PC-9 (cell line): ENCODE data around the gene RPS6KA5.

Source experiments
- EZH2 ChIP-seq: fragments of 200-600 bp; sonication (generic); IDR thresholded peaks from 2 replicates; pipeline ENCODE4 v1.8.0; 2017; ENCODE audit warnings: antibody characterized with exemption, low read depth
- TF ChIP-seq, protein P1 (sequence below): fragments of 200-600 bp; sonication (generic); conservative IDR thresholded peaks from 2 replicates; pipeline ENCODE4 v1.6.1; 2017; ENCODE audit warnings: mixed run types, antibody characterized with exemption, mild to moderate bottlenecking, moderate library complexity

DNA sequence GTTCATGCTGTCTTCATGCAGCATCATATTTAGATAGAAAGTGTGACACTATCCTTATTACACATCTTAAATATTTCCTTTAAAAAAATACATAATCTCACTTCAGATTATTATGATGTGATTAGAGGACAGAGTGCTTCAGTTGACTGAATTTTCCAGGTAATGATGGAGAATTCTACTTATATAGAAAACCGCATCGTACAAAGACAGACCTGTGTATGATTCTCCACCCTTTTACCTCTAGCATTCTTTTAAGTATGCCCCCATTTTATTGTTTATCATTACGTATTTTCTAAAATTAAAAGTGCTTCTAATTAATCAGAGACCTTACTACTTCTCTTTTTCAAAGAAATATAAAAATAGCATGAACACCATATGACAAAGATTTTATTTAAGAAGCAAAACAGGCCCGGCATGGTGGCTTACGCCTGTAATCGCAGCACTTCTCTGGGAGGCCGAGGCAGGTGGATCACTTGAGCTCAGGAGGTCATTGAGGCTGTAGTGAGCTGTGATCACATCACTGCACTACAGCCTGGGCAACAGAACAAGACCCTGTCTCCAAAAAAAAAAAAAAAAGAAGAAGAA is 13.9 kb downstream of the RPS6KA5 start:
- no peak for TF ChIP-seq EZH2
- TF ChIP-seq, protein P1, sequence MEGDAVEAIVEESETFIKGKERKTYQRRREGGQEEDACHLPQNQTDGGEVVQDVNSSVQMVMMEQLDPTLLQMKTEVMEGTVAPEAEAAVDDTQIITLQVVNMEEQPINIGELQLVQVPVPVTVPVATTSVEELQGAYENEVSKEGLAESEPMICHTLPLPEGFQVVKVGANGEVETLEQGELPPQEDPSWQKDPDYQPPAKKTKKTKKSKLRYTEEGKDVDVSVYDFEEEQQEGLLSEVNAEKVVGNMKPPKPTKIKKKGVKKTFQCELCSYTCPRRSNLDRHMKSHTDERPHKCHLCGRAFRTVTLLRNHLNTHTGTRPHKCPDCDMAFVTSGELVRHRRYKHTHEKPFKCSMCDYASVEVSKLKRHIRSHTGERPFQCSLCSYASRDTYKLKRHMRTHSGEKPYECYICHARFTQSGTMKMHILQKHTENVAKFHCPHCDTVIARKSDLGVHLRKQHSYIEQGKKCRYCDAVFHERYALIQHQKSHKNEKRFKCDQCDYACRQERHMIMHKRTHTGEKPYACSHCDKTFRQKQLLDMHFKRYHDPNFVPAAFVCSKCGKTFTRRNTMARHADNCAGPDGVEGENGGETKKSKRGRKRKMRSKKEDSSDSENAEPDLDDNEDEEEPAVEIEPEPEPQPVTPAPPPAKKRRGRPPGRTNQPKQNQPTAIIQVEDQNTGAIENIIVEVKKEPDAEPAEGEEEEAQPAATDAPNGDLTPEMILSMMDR = no peak
